NCI-H2171 (cell line): ENCODE results near the gene BMP6.

Source experiments
- DNase-seq: peaks from one replicate; lab custom pipeline; 2025; lab: John Stamatoyannopoulos, UW

BMP6 gene

GRCh38 chr6:7725849-7726415, at the start of gene BMP6:
BMP6 (plus strand) TSS chr6:7726099; CDS start chr6:7726956, 857 bp downstream.
- peak; percentile 90 for DNase-seq

- DNase-seq: no peak
Observed at GRCh38 chr6:7677229-7677628, 48.7 kb upstream of the BMP6 start.

GRCh38 chr6:7680393-7681075, 45.4 kb upstream of the BMP6 start:
- DNase-seq: no peak

- DNase-seq: no peak
Observed at GRCh38 chr6:7681449-7681848, 44.5 kb upstream of the BMP6 start.

GRCh38 chr6:7684076-7684475, 41.8 kb upstream of the BMP6 start:
- no peak for DNase-seq

GRCh38 chr6:7684843-7685242, 41.1 kb upstream of the BMP6 start:
- DNase-seq: no peak

GRCh38 chr6:7685276-7685675, 40.6 kb upstream of the BMP6 start:
- no peak for DNase-seq

- DNase-seq: no peak
Observed at GRCh38 chr6:7687145-7688111, 38.5 kb upstream of the BMP6 start.

- no peak for DNase-seq
Observed at GRCh38 chr6:7691021-7691420, 34.9 kb upstream of the BMP6 start.

GRCh38 chr6:7691675-7692452, 34.0 kb upstream of the BMP6 start:
- DNase-seq: no peak

- no peak for DNase-seq
Observed at GRCh38 chr6:7692453-7692784, 33.5 kb upstream of the BMP6 start.

GRCh38 chr6:7693827-7694226, 32.1 kb upstream of the BMP6 start:
- DNase-seq: no peak

GRCh38 chr6:7696061-7696460, 29.8 kb upstream of the BMP6 start:
- no peak for DNase-seq

GRCh38 chr6:7697432-7697819, 28.5 kb upstream of the BMP6 start:
- DNase-seq: no peak

GRCh38 chr6:7697820-7698623, 27.9 kb upstream of the BMP6 start:
- no peak for DNase-seq

GRCh38 chr6:7701212-7701834, 24.6 kb upstream of the BMP6 start:
- no peak for DNase-seq

GRCh38 chr6:7703148-7703680, 22.7 kb upstream of the BMP6 start:
- no peak for DNase-seq

GRCh38 chr6:7705483-7705882, 20.4 kb upstream of the BMP6 start:
- no peak for DNase-seq

GRCh38 chr6:7706269-7706668, 19.6 kb upstream of the BMP6 start:
- no peak for DNase-seq

GRCh38 chr6:7707787-7708186, 18.1 kb upstream of the BMP6 start:
- DNase-seq: no peak
